Upper lobe of right lung (tissue), 1 donor: Measurements from ENCODE around the gene PHLPP1. TPM values are rescaled to one million over a fixed set of nuclear protein-coding genes. Genes with fewer than 3 reads are reported as not detected.

Experiments used
- ATAC-seq: fragments of 200-7000 bp; cut with Tn5 transposase; one replicate; pipeline ENCODE4 v1.9.1; 2020; ENCODE audit warnings: mild to moderate bottlenecking, moderate library complexity
- DNase-seq: peaks from one replicate; pipeline ENCODE4 v3.0.0-alpha.2; 2020
- H3K27ac ChIP-seq: fragments of 200-600 bp; one replicate; pipeline ENCODE4 v1.8.0; 2022
- H3K27me3 ChIP-seq: fragments of 200-600 bp; one replicate; pipeline ENCODE4 v1.8.0; 2022; ENCODE audit warnings: mild to moderate bottlenecking
- H3K36me3 ChIP-seq: fragments of 200-600 bp; one replicate; pipeline ENCODE4 v1.8.0; 2022
- H3K4me1 ChIP-seq: fragments of 200-600 bp; one replicate; pipeline ENCODE4 v1.8.0; 2022
- H3K4me3 ChIP-seq: fragments of 200-600 bp; one replicate; pipeline ENCODE4 v1.8.0; 2022; ENCODE audit warnings: mild to moderate bottlenecking
- H3K9me3 ChIP-seq: fragments of 200-600 bp; one replicate; pipeline ENCODE4 v1.8.0; 2022
- intact Hi-C: fragments of 100-400 bp; cut with DNase I; formaldehyde crosslinking; loops from one replicate; pipeline ENCODE4 v1.11.0; 2022
- total RNA-seq: library from RNA; stranded (reverse); fragmentation: NEBNext Ultra II Directional; extraction: Animal tissue kit (Norgen Biotek cat#: 25700); gene quantifications from one replicate; pipeline ENCODE4 v1.2.1, GENCODE V29; 2021
- TF ChIP-seq, protein P1 (sequence below): fragments of 200-600 bp; IDR thresholded peaks from one replicate; pipeline ENCODE4 v1.8.0; 2022; ENCODE audit warnings: antibody characterized with exemption
- donor health status: DM: no; HTN: yes; CAD: no; lungs with severe emphysema.

PHLPP1 gene
- total RNA-seq, 1 donor from 2014 or later = 11.9 TPM

GRCh38 chr18:62778976-62779869, 63.9 kb downstream of the PHLPP1 start:
- no peak overlapping the region for H3K27ac ChIP-seq
- H3K9me3 ChIP-seq = no peaks in the 10 kb centered on the region
- no peak for ATAC-seq
- intact Hi-C loops = no loop called here
- TF ChIP-seq, protein P1, sequence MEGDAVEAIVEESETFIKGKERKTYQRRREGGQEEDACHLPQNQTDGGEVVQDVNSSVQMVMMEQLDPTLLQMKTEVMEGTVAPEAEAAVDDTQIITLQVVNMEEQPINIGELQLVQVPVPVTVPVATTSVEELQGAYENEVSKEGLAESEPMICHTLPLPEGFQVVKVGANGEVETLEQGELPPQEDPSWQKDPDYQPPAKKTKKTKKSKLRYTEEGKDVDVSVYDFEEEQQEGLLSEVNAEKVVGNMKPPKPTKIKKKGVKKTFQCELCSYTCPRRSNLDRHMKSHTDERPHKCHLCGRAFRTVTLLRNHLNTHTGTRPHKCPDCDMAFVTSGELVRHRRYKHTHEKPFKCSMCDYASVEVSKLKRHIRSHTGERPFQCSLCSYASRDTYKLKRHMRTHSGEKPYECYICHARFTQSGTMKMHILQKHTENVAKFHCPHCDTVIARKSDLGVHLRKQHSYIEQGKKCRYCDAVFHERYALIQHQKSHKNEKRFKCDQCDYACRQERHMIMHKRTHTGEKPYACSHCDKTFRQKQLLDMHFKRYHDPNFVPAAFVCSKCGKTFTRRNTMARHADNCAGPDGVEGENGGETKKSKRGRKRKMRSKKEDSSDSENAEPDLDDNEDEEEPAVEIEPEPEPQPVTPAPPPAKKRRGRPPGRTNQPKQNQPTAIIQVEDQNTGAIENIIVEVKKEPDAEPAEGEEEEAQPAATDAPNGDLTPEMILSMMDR = no peak
- H3K36me3 ChIP-seq = no peaks in the 10 kb centered on the region
- DNase-seq = no peak
- H3K27me3 ChIP-seq = no peaks in the 10 kb centered on the region
- no peak overlapping the region for H3K4me3 ChIP-seq
- no peaks in the 10 kb centered on the region for H3K4me1 ChIP-seq

- peaks cover 7% of the 10 kb centered on the region for H3K4me1 ChIP-seq
- no peaks in the 10 kb centered on the region for H3K9me3 ChIP-seq
- no peak for DNase-seq
- no peak overlapping the region for H3K27ac ChIP-seq
- H3K36me3 ChIP-seq = no peaks in the 10 kb centered on the region
- intact Hi-C loops = no loop called here
- H3K27me3 ChIP-seq = no peaks in the 10 kb centered on the region
- TF ChIP-seq, protein P1 = no peak
- no peak for ATAC-seq
- H3K4me3 ChIP-seq = no peak overlapping the region
These were observed 65.9 kb downstream of the PHLPP1 start for GRCh38 chr18:62781262-62781661.

DNA sequence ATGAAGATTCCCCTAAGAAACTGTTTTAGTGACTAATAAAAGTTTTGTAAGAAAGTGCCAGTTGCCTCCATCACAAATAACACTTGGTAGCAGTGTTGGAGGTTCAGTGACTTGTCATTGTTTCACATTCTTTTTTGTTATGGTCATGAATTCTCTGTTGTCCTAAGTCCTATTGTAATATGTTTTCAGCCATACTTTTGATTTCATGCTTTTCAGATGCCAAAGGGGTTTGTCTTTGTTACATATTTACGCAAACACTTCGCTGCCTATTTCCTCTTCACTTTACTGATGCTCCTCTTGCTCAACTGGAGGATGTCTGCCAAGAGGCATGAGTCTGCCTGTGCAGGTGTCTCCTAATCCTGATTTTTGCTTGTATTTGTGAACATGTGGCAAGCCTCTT, 66.6 kb downstream of the PHLPP1 start:
- Histone ChIP-seq H3K4me3 (no peak overlapping the region), H3K9me3 (no peaks in the 10 kb centered on the region), H3K4me1 (peaks cover 7% of the 10 kb centered on the region), H3K27me3 (no peaks in the 10 kb centered on the region), H3K27ac (no peak overlapping the region), H3K36me3 (no peaks in the 10 kb centered on the region)
- ATAC-seq (no peak), DNase-seq (no peak)
- intact Hi-C loops = no loop called here
- TF ChIP-seq, protein P1 = no peak

- Histone ChIP-seq H3K4me3 (no peak overlapping the region), H3K27me3 (no peaks in the 10 kb centered on the region), H3K27ac (no peak overlapping the region), H3K4me1 (peaks cover 7% of the 10 kb centered on the region), H3K9me3 (no peaks in the 10 kb centered on the region), H3K36me3 (no peaks in the 10 kb centered on the region)
- intact Hi-C loops = no loop called here
- no peak for DNase-seq
- TF ChIP-seq, protein P1 = no peak
- ATAC-seq = no peak
These were observed 69.1 kb downstream of the PHLPP1 start for GRCh38 chr18:62784338-62784965.

DNA sequence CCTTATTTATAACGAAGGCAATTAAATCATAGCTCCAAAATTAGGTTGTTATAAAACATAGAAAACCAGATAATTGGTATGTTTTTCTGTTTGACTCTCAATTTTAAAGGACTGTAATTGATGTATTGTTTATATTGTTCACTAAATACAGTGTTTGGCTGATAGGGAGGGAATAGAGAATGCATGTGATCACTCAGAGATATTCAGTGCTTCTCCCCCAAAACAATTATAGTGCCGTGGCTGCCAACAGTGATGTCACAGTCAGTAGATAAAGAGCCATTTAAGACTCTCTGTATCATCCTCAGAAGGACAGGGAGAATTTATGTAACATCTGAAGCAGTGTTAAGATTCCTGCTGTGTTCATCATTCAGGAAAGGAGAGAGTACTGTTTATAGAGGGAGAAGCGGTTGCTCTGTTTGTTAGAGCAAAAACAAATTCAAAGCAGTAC, 69.6 kb downstream of the PHLPP1 start:
- H3K4me3 ChIP-seq = no peak overlapping the region
- H3K27ac ChIP-seq = no peak overlapping the region
- intact Hi-C loops = no loop called here
- no peaks in the 10 kb centered on the region for H3K9me3 ChIP-seq
- TF ChIP-seq, protein P1 = no peak
- H3K4me1 ChIP-seq = peaks cover 7% of the 10 kb centered on the region
- ATAC-seq (no peak), DNase-seq (no peak)
- no peaks in the 10 kb centered on the region for H3K36me3 ChIP-seq
- no peaks in the 10 kb centered on the region for H3K27me3 ChIP-seq
